GM19455 (cell line): ENCODE results near the gene ADA.
A peak's percentile ranks its signal among the peaks of the same experiment; 100 is the strongest.
"Not testable (repeated sequence)": the region's sequence is repeated elsewhere in the genome, so short reads cannot be mapped to it uniquely, and the experiment has no call there.

ENCODE experiments used
- ATAC-seq: cut with Tn5 transposase; IDR thresholded peaks from one replicate; pipeline ENCODE4 v1.9.1; 2021; ENCODE audit not compliant: unreplicated experiment

The ADA gene

GRCh38 chr20:44601236-44601671 lies 50.2 kb downstream of the ADA start:
- no peak for ATAC-seq

- ATAC-seq: no peak
Measured at GRCh38 chr20:44600758-44601201, 50.7 kb downstream of the ADA start.

- no peak for ATAC-seq
Measured at GRCh38 chr20:44600301-44600700, 51.2 kb downstream of the ADA start.

- no peak for ATAC-seq
Measured at GRCh38 chr20:44599715-44600114, 51.8 kb downstream of the ADA start.

- peak; percentile 58 for ATAC-seq
Measured at GRCh38 chr20:44598423-44599305, 52.8 kb downstream of the ADA start.

- no peak for ATAC-seq
Measured at GRCh38 chr20:44597930-44598329, 53.6 kb downstream of the ADA start.

GRCh38 chr20:44597516-44597915 lies 54.0 kb downstream of the ADA start:
- ATAC-seq: no peak

- ATAC-seq: no peak
Measured at GRCh38 chr20:44596876-44597275, 54.6 kb downstream of the ADA start.

- ATAC-seq: no peak
Measured at GRCh38 chr20:44596010-44596409, 55.5 kb downstream of the ADA start.

- ATAC-seq: no peak
Measured at GRCh38 chr20:44594730-44595129, 56.8 kb downstream of the ADA start.

- ATAC-seq: no peak
Measured at GRCh38 chr20:44593751-44594150, 57.7 kb downstream of the ADA start.

- ATAC-seq: no peak
Measured at GRCh38 chr20:44592366-44592765, 59.1 kb downstream of the ADA start.

GRCh38 chr20:44590980-44591778 lies 60.3 kb downstream of the ADA start:
- no peak for ATAC-seq

GRCh38 chr20:44589537-44589936 lies 62.0 kb downstream of the ADA start:
- ATAC-seq: no peak

GRCh38 chr20:44588321-44588720 lies 63.2 kb downstream of the ADA start:
- ATAC-seq: not testable (repeated sequence)

GRCh38 chr20:44587035-44587980 lies 64.2 kb downstream of the ADA start:
- no peak for ATAC-seq

- peak; percentile 54 for ATAC-seq
Measured at GRCh38 chr20:44586289-44586911, 65.1 kb downstream of the ADA start.

- ATAC-seq: no peak
Measured at GRCh38 chr20:44585057-44585963, 66.2 kb downstream of the ADA start.

- no peak for ATAC-seq
Measured at GRCh38 chr20:44584162-44584561, 67.3 kb downstream of the ADA start.
